PFSK-1 (cell line): ENCODE results near the gene RSF1.

ENCODE experiments used
- FOXP2 ChIP-seq: optimal IDR thresholded peaks from 2 replicates; pipeline ENCODE3; 2011; ENCODE audit warnings: borderline replicate concordance, control low read depth, inconsistent platforms; ENCODE audit not compliant: insufficient read depth; ENCODE audit errors: extremely low read length, extremely low read depth
- POLR2AphosphoS5 ChIP-seq: IDR thresholded peaks from 2 replicates; pipeline ENCODE4 v1.6.1; 2012; ENCODE audit warnings: low read depth, mild to moderate bottlenecking, control low read depth, low read length, moderate library complexity
- SIN3A ChIP-seq: IDR thresholded peaks from 2 replicates; pipeline ENCODE4 v1.6.1; 2012; ENCODE audit warnings: mild to moderate bottlenecking, low read length, moderate library complexity, borderline replicate concordance; ENCODE audit not compliant: insufficient read depth
- TAF1 ChIP-seq: IDR thresholded peaks from 2 replicates; pipeline ENCODE4 v1.6.1; 2012; ENCODE audit warnings: low read length, control low read depth, borderline replicate concordance; ENCODE audit not compliant: insufficient read depth
- TF ChIP-seq, protein P1 (sequence below), 2 experiments: IDR thresholded peaks; 2 replicates each; pipeline versions ENCODE4 v1.6.1 to v1.8.0; 2011 to 2012; ENCODE audit warnings: low read depth in 2 of 2, low read length in 2 of 2, control low read depth in 1 of 2, inconsistent platforms in 1 of 2, mild to moderate bottlenecking in 1 of 2, moderate library complexity in 1 of 2; ENCODE audit not compliant: insufficient read depth in 1 of 2

RSF1 gene

DNA sequence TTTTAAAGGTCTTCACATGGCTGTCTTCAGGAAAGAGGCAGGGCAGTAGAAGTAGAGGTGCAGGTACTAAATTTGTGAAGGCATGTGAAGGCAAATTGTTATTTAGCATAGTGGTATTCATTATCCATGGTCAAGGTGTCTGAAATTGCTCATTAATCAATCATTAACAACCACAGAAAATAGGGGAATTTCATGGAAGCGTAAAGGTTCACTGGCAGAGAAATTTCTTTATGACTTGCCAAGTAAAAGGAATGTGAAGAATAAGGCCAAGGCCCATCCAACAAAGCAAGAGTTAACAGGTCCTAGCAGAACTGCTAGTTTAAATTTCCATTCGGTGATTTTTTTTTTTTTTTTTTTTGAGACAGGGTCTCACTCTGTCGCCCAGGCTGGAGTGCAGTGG is 59.0 kb downstream of the RSF1 start:
- TF ChIP-seq, protein P1, sequence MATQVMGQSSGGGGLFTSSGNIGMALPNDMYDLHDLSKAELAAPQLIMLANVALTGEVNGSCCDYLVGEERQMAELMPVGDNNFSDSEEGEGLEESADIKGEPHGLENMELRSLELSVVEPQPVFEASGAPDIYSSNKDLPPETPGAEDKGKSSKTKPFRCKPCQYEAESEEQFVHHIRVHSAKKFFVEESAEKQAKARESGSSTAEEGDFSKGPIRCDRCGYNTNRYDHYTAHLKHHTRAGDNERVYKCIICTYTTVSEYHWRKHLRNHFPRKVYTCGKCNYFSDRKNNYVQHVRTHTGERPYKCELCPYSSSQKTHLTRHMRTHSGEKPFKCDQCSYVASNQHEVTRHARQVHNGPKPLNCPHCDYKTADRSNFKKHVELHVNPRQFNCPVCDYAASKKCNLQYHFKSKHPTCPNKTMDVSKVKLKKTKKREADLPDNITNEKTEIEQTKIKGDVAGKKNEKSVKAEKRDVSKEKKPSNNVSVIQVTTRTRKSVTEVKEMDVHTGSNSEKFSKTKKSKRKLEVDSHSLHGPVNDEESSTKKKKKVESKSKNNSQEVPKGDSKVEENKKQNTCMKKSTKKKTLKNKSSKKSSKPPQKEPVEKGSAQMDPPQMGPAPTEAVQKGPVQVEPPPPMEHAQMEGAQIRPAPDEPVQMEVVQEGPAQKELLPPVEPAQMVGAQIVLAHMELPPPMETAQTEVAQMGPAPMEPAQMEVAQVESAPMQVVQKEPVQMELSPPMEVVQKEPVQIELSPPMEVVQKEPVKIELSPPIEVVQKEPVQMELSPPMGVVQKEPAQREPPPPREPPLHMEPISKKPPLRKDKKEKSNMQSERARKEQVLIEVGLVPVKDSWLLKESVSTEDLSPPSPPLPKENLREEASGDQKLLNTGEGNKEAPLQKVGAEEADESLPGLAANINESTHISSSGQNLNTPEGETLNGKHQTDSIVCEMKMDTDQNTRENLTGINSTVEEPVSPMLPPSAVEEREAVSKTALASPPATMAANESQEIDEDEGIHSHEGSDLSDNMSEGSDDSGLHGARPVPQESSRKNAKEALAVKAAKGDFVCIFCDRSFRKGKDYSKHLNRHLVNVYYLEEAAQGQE (IDR thresholded peaks at IDR 0.05; ENCODE audit: insufficient read depth in 1 of 2, low read depth in 2 of 2, low read length in 2 of 2), result no peak
- no peak for TF ChIP-seq POLR2AphosphoS5
- TF ChIP-seq FOXP2, result no peak
- TF ChIP-seq TAF1, result no peak
- no peak for TF ChIP-seq SIN3A

DNA sequence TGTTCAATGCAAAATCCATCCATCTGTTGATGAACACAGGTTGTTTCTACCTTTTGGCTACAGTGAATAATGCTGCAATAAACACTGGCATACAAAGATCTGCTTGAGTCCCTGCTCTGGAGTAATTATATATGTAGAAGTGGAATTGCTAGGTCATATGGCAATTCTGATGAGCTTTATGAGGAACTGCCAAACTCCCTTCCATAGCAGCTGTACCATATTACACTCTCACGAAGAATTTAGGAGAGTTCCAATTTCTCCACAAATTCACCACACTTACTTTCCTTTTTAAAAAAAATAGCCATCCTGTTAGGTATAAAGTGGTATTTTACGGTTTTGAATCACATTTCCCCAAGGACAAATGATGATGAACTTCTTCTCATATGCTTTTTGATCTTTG is 62.2 kb downstream of the RSF1 start:
- TF ChIP-seq, protein P1 (IDR thresholded peaks at IDR 0.05; ENCODE audit: insufficient read depth in 1 of 2, low read depth in 2 of 2, low read length in 2 of 2), result no peak
- TF ChIP-seq POLR2AphosphoS5 (no peak), SIN3A (no peak), TAF1 (no peak), FOXP2 (no peak)

DNA sequence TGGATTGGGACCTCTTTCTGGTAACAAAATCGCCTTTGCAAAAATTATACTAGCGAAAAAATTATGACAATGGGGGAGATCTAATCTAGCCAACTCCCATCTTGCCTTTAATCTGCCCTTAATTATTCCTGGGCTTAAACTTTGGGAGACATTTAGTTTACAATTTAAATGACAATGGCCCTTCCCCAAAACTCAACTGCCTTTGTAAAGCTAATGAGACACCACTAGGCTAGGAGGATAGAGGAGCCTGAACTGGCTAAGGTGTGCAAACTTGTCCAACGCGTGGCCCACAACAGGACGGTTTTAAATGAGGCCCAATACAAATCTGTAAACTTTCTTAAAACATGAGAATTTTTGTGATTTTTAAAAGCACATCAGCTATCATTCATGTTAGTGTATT is 67.3 kb downstream of the RSF1 start:
- no peak for TF ChIP-seq FOXP2
- TF ChIP-seq SIN3A, result no peak
- TF ChIP-seq, protein P1 (IDR thresholded peaks at IDR 0.05; ENCODE audit: insufficient read depth in 1 of 2, low read depth in 2 of 2, low read length in 2 of 2), result no peak
- no peak for TF ChIP-seq TAF1
- TF ChIP-seq POLR2AphosphoS5, result no peak

DNA sequence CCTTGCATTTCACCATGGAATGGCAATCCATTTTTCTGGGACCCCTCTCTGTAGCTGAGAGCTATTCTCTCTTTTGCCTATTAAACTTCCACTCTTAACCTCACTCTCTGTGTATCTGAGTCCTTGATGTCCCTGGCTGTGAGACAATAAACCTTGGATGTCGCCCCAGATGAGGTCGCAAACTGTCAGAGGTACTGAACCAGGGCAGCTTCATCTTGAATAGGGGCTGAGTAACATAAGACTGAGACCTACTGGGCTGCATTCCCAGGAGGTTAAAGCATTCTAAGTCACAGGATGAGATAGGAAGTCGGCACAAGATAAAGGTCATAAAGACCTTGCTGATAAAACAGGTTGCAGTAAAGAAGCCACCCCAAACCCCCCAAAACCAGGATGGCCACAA is 68.0 kb downstream of the RSF1 start:
- TF ChIP-seq POLR2AphosphoS5 (no peak), TAF1 (no peak), FOXP2 (no peak), SIN3A (no peak)
- TF ChIP-seq, protein P1 (IDR thresholded peaks at IDR 0.05; ENCODE audit: insufficient read depth in 1 of 2, low read depth in 2 of 2, low read length in 2 of 2), result no peak
